Measurements from ENCODE around the gene KCNK5.

The KCNK5 gene

GRCh38 chr6:39191236-39191930 lies 37.9 kb downstream of the KCNK5 start:
- H3K36me3 ChIP-seq (ENCODE audit: control insufficient read depth, insufficient read depth, low read length), result peaks cover 47% of the 10 kb centered on the region
- no peaks in the 10 kb centered on the region for H3K27me3 ChIP-seq (ENCODE audit: control insufficient read depth, insufficient read depth, low read length)

GRCh38 chr6:39190545-39191235 lies 38.6 kb downstream of the KCNK5 start:
- Histone ChIP-seq H3K4me1 (ENCODE audit: control insufficient read depth, insufficient read depth, low read length) (peaks cover 85% of the 10 kb centered on the region), H3K27me3 (ENCODE audit: control insufficient read depth, insufficient read depth, low read length) (no peaks in the 10 kb centered on the region), H3K9ac (ENCODE audit: low read length) (no peak overlapping the region), H3K9me3 (ENCODE audit: control insufficient read depth, low read length) (no peaks in the 10 kb centered on the region), H3K36me3 (ENCODE audit: control insufficient read depth, insufficient read depth, low read length) (peaks cover 44% of the 10 kb centered on the region), H3K4me3 (ENCODE audit: low read length) (no peak overlapping the region)

More at GRCh38 chr6:39191236-39191930, 37.9 kb downstream of the KCNK5 start:
- Histone ChIP-seq H3K4me1 (ENCODE audit: control insufficient read depth, insufficient read depth, low read length) (peaks cover 86% of the 10 kb centered on the region), H3K9ac (ENCODE audit: low read length) (no peak overlapping the region), H3K9me3 (ENCODE audit: control insufficient read depth, low read length) (no peaks in the 10 kb centered on the region), H3K4me3 (ENCODE audit: low read length) (no peak overlapping the region)

- Histone ChIP-seq H3K4me3 (ENCODE audit: low read length) (no peak overlapping the region), H3K9me3 (ENCODE audit: control insufficient read depth, low read length) (no peaks in the 10 kb centered on the region), H3K4me1 (ENCODE audit: control insufficient read depth, insufficient read depth, low read length) (peaks cover 85% of the 10 kb centered on the region), H3K36me3 (ENCODE audit: control insufficient read depth, insufficient read depth, low read length) (peaks cover 37% of the 10 kb centered on the region), H3K27me3 (ENCODE audit: control insufficient read depth, insufficient read depth, low read length) (no peaks in the 10 kb centered on the region), H3K9ac (ENCODE audit: low read length) (peak overlapping the region; percentile 8)
Measured at GRCh38 chr6:39189915-39190544, 39.2 kb downstream of the KCNK5 start.

GRCh38 chr6:39189131-39189530 lies 40.1 kb downstream of the KCNK5 start:
- Histone ChIP-seq H3K27me3 (ENCODE audit: control insufficient read depth, insufficient read depth, low read length) (no peaks in the 10 kb centered on the region), H3K9ac (ENCODE audit: low read length) (no peak overlapping the region), H3K4me3 (ENCODE audit: low read length) (no peak overlapping the region), H3K36me3 (ENCODE audit: control insufficient read depth, insufficient read depth, low read length) (peaks cover 29% of the 10 kb centered on the region), H3K9me3 (ENCODE audit: control insufficient read depth, low read length) (no peaks in the 10 kb centered on the region), H3K4me1 (ENCODE audit: control insufficient read depth, insufficient read depth, low read length) (peaks cover 88% of the 10 kb centered on the region)

GRCh38 chr6:39188571-39188970 lies 40.7 kb downstream of the KCNK5 start:
- Histone ChIP-seq H3K4me1 (ENCODE audit: control insufficient read depth, insufficient read depth, low read length) (peaks cover 88% of the 10 kb centered on the region), H3K9me3 (ENCODE audit: control insufficient read depth, low read length) (no peaks in the 10 kb centered on the region), H3K36me3 (ENCODE audit: control insufficient read depth, insufficient read depth, low read length) (peaks cover 26% of the 10 kb centered on the region), H3K27me3 (ENCODE audit: control insufficient read depth, insufficient read depth, low read length) (no peaks in the 10 kb centered on the region), H3K9ac (ENCODE audit: low read length) (peak overlapping the region; percentile 25), H3K4me3 (ENCODE audit: low read length) (no peak overlapping the region)

GRCh38 chr6:39188098-39188450 lies 41.2 kb downstream of the KCNK5 start:
- Histone ChIP-seq H3K36me3 (ENCODE audit: control insufficient read depth, insufficient read depth, low read length) (peaks cover 21% of the 10 kb centered on the region), H3K27me3 (ENCODE audit: control insufficient read depth, insufficient read depth, low read length) (no peaks in the 10 kb centered on the region), H3K9me3 (ENCODE audit: control insufficient read depth, low read length) (no peaks in the 10 kb centered on the region), H3K4me1 (ENCODE audit: control insufficient read depth, insufficient read depth, low read length) (peaks cover 88% of the 10 kb centered on the region), H3K9ac (ENCODE audit: low read length) (no peak overlapping the region), H3K4me3 (ENCODE audit: low read length) (no peak overlapping the region)

GRCh38 chr6:39184906-39185580 lies 44.2 kb downstream of the KCNK5 start:
- Histone ChIP-seq H3K9me3 (ENCODE audit: control insufficient read depth, low read length) (no peaks in the 10 kb centered on the region), H3K4me3 (ENCODE audit: low read length) (no peak overlapping the region), H3K4me1 (ENCODE audit: control insufficient read depth, insufficient read depth, low read length) (peaks cover 71% of the 10 kb centered on the region), H3K36me3 (ENCODE audit: control insufficient read depth, insufficient read depth, low read length) (no peaks in the 10 kb centered on the region), H3K27me3 (ENCODE audit: control insufficient read depth, insufficient read depth, low read length) (no peaks in the 10 kb centered on the region), H3K9ac (ENCODE audit: low read length) (peak overlapping the region; percentile 49)

- H3K27me3 ChIP-seq (ENCODE audit: control insufficient read depth, insufficient read depth, low read length), result no peaks in the 10 kb centered on the region
- peaks cover 51% of the 10 kb centered on the region for H3K4me1 ChIP-seq (ENCODE audit: control insufficient read depth, insufficient read depth, low read length)
- no peak overlapping the region for H3K4me3 ChIP-seq (ENCODE audit: low read length)
- H3K9ac ChIP-seq (ENCODE audit: low read length), result no peak overlapping the region
- no peaks in the 10 kb centered on the region for H3K36me3 ChIP-seq (ENCODE audit: control insufficient read depth, insufficient read depth, low read length)
- no peaks in the 10 kb centered on the region for H3K9me3 ChIP-seq (ENCODE audit: control insufficient read depth, low read length)
Measured at GRCh38 chr6:39182604-39183003, 46.7 kb downstream of the KCNK5 start.

GRCh38 chr6:39181826-39182225 lies 47.4 kb downstream of the KCNK5 start:
- no peaks in the 10 kb centered on the region for H3K27me3 ChIP-seq (ENCODE audit: control insufficient read depth, insufficient read depth, low read length)
- H3K9me3 ChIP-seq (ENCODE audit: control insufficient read depth, low read length), result no peaks in the 10 kb centered on the region

GRCh38 chr6:39181333-39181732 lies 47.9 kb downstream of the KCNK5 start:
- H3K4me3 ChIP-seq (ENCODE audit: low read length), result no peak overlapping the region
- peaks cover 38% of the 10 kb centered on the region for H3K4me1 ChIP-seq (ENCODE audit: control insufficient read depth, insufficient read depth, low read length)
- no peaks in the 10 kb centered on the region for H3K27me3 ChIP-seq (ENCODE audit: control insufficient read depth, insufficient read depth, low read length)
- H3K9ac ChIP-seq (ENCODE audit: low read length), result no peak overlapping the region
- H3K9me3 ChIP-seq (ENCODE audit: control insufficient read depth, low read length), result no peaks in the 10 kb centered on the region
- H3K36me3 ChIP-seq (ENCODE audit: control insufficient read depth, insufficient read depth, low read length), result no peaks in the 10 kb centered on the region

More at GRCh38 chr6:39181826-39182225, 47.4 kb downstream of the KCNK5 start:
- Histone ChIP-seq H3K4me3 (ENCODE audit: low read length) (no peak overlapping the region), H3K36me3 (ENCODE audit: control insufficient read depth, insufficient read depth, low read length) (no peaks in the 10 kb centered on the region), H3K9ac (ENCODE audit: low read length) (no peak overlapping the region), H3K4me1 (ENCODE audit: control insufficient read depth, insufficient read depth, low read length) (peaks cover 43% of the 10 kb centered on the region)

- no peak overlapping the region for H3K9ac ChIP-seq (ENCODE audit: low read length)
Measured at GRCh38 chr6:39178804-39179203, 50.5 kb downstream of the KCNK5 start.

GRCh38 chr6:39178235-39178634 lies 51.0 kb downstream of the KCNK5 start:
- no peak overlapping the region for H3K9ac ChIP-seq (ENCODE audit: low read length)
- no peak overlapping the region for H3K4me3 ChIP-seq (ENCODE audit: low read length)
- no peaks in the 10 kb centered on the region for H3K27me3 ChIP-seq (ENCODE audit: control insufficient read depth, insufficient read depth, low read length)
- no peaks in the 10 kb centered on the region for H3K36me3 ChIP-seq (ENCODE audit: control insufficient read depth, insufficient read depth, low read length)
- no peaks in the 10 kb centered on the region for H3K9me3 ChIP-seq (ENCODE audit: control insufficient read depth, low read length)
- peaks cover 10% of the 10 kb centered on the region for H3K4me1 ChIP-seq (ENCODE audit: control insufficient read depth, insufficient read depth, low read length)

More at GRCh38 chr6:39178804-39179203, 50.5 kb downstream of the KCNK5 start:
- no peaks in the 10 kb centered on the region for H3K36me3 ChIP-seq (ENCODE audit: control insufficient read depth, insufficient read depth, low read length)
- H3K4me1 ChIP-seq (ENCODE audit: control insufficient read depth, insufficient read depth, low read length), result peaks cover 15% of the 10 kb centered on the region
- H3K9me3 ChIP-seq (ENCODE audit: control insufficient read depth, low read length), result no peaks in the 10 kb centered on the region
- H3K4me3 ChIP-seq (ENCODE audit: low read length), result no peak overlapping the region
- no peaks in the 10 kb centered on the region for H3K27me3 ChIP-seq (ENCODE audit: control insufficient read depth, insufficient read depth, low read length)
